NT2/D1 (cell line): ENCODE data around the gene PLEKHJ1.

Source experiments
- DNase-seq: peaks from one replicate; pipeline ENCODE4 v3.0.0-alpha.2; 2011; ENCODE audit warnings: low read depth, low spot score
- H3K27me3 ChIP-seq: 2 replicates; pipeline ENCODE4 v1.6.0; 2011; ENCODE audit warnings: mild to moderate bottlenecking; ENCODE audit not compliant: insufficient read length, insufficient read depth
- H3K36me3 ChIP-seq: 2 replicates; pipeline ENCODE4 v1.6.1; 2011; ENCODE audit warnings: mild to moderate bottlenecking, low read length, mixed read lengths; ENCODE audit not compliant: insufficient read depth, insufficient read length
- H3K4me1 ChIP-seq: 2 replicates; pipeline ENCODE4 v1.5.1; 2011; ENCODE audit not compliant: insufficient read depth, insufficient read length
- H3K4me3 ChIP-seq: 2 replicates; pipeline ENCODE4 v1.5.1; 2011; ENCODE audit warnings: low read depth; ENCODE audit not compliant: insufficient read length
- H3K9ac ChIP-seq: 2 replicates; pipeline ENCODE4 v1.6.0; 2011; ENCODE audit warnings: low read depth; ENCODE audit not compliant: insufficient read length
- H3K9me3 ChIP-seq: 2 replicates; pipeline ENCODE4 v1.5.1; 2011; ENCODE audit warnings: mild to moderate bottlenecking, low read length; ENCODE audit not compliant: insufficient read depth
- SUZ12 ChIP-seq: IDR thresholded peaks from 2 replicates; pipeline ENCODE4 v1.6.1; 2011; ENCODE audit not compliant: insufficient read length, insufficient read depth; ENCODE audit errors: extremely low read depth
- YY1 ChIP-seq: IDR thresholded peaks from 2 replicates; pipeline ENCODE4 v1.6.1; 2011; ENCODE audit not compliant: insufficient read length, insufficient read depth
- ZNF274 ChIP-seq: IDR thresholded peaks from 2 replicates; pipeline ENCODE4 v1.6.1; 2011; ENCODE audit warnings: mild to moderate bottlenecking, low read depth, low read length

Gene PLEKHJ1

GRCh38 chr19:2235381-2236063 is 607 bp downstream of the PLEKHJ1 start:
- Histone ChIP-seq H3K27me3 (no peaks in the 10 kb centered on the region), H3K4me1 (peaks cover 33% of the 10 kb centered on the region), H3K36me3 (peaks cover 75% of the 10 kb centered on the region), H3K9ac (peak overlapping the region; percentile 99), H3K4me3 (peak overlapping the region; percentile 90), H3K9me3 (no peaks in the 10 kb centered on the region)
- TF ChIP-seq ZNF274 = no peak
- TF ChIP-seq SUZ12 = no peak
- no peak for TF ChIP-seq YY1
- no peak for DNase-seq

GRCh38 chr19:2234996-2235380 is 1.1 kb downstream of the PLEKHJ1 start:
- H3K36me3 ChIP-seq = peaks cover 75% of the 10 kb centered on the region

GRCh38 chr19:2233601-2234280 is 2.4 kb downstream of the PLEKHJ1 start:
- H3K4me1 ChIP-seq = peaks cover 30% of the 10 kb centered on the region
- peaks cover 82% of the 10 kb centered on the region for H3K36me3 ChIP-seq
- no peak for DNase-seq
- H3K9me3 ChIP-seq = no peaks in the 10 kb centered on the region
- peak overlapping the region; percentile 70 for H3K9ac ChIP-seq
- no peak overlapping the region for H3K4me3 ChIP-seq
- TF ChIP-seq ZNF274 = no peak
- no peak for TF ChIP-seq YY1
- no peak for TF ChIP-seq SUZ12
- no peaks in the 10 kb centered on the region for H3K27me3 ChIP-seq

More at GRCh38 chr19:2234996-2235380, 1.1 kb downstream of the PLEKHJ1 start:
- Histone ChIP-seq H3K4me1 (peaks cover 30% of the 10 kb centered on the region), H3K9ac (peak overlapping the region; percentile 99), H3K4me3 (peak overlapping the region; percentile 90), H3K9me3 (no peaks in the 10 kb centered on the region), H3K27me3 (no peaks in the 10 kb centered on the region)
- no peak for TF ChIP-seq ZNF274
- TF ChIP-seq YY1 = no peak
- TF ChIP-seq SUZ12 = no peak
- no peak for DNase-seq

- peaks cover 25% of the 10 kb centered on the region for H3K4me1 ChIP-seq
- peak overlapping the region; percentile 2 for H3K9ac ChIP-seq
- no peaks in the 10 kb centered on the region for H3K9me3 ChIP-seq
- no peaks in the 10 kb centered on the region for H3K27me3 ChIP-seq
- TF ChIP-seq ZNF274 (no peak), SUZ12 (no peak), YY1 (no peak)
- no peak overlapping the region for H3K4me3 ChIP-seq
- H3K36me3 ChIP-seq = peaks cover 80% of the 10 kb centered on the region
- DNase-seq = no peak
These were observed 3.6 kb downstream of the PLEKHJ1 start for GRCh38 chr19:2232286-2233151.

GRCh38 chr19:2231621-2232221 is 4.4 kb downstream of the PLEKHJ1 start:
- Histone ChIP-seq H3K27me3 (no peaks in the 10 kb centered on the region), H3K36me3 (peaks cover 84% of the 10 kb centered on the region), H3K4me3 (no peak overlapping the region), H3K4me1 (peaks cover 23% of the 10 kb centered on the region), H3K9ac (no peak overlapping the region), H3K9me3 (no peaks in the 10 kb centered on the region)
- no peak for DNase-seq
- TF ChIP-seq YY1 (no peak), ZNF274 (no peak)

GRCh38 chr19:2230807-2231533 is 5.2 kb downstream of the PLEKHJ1 start:
- Histone ChIP-seq H3K9ac (peak overlapping the region; percentile 21), H3K4me3 (no peak overlapping the region), H3K27me3 (no peaks in the 10 kb centered on the region), H3K4me1 (peaks cover 23% of the 10 kb centered on the region), H3K36me3 (peaks cover 92% of the 10 kb centered on the region), H3K9me3 (no peaks in the 10 kb centered on the region)
- TF ChIP-seq ZNF274 = no peak
- TF ChIP-seq YY1 = no peak
- TF ChIP-seq SUZ12 = no peak
- no peak for DNase-seq
